Gastroesophageal sphincter (tissue), 4 donors: ENCODE data around the gene BCOR. TPM values are rescaled to one million over a fixed set of nuclear protein-coding genes. Genes with fewer than 3 reads are reported as not detected.
A peak's percentile ranks its signal among the peaks of the same experiment; 100 is the strongest.

ENCODE experiments used
- ATAC-seq: fragments of 150-250 bp; one replicate; pipeline ENCODE4 v1.9.1; 2016; ENCODE audit warnings: mild to moderate bottlenecking, moderate library complexity
- H3K27ac ChIP-seq, 4 donors: fragments of 200-600 bp; sonication (generic) in 3 of 4; 1 replicate in 3 of 4; 2 replicates in 1 of 4; pipeline ENCODE4 v1.5.1; 2016 to 2019
- H3K27me3 ChIP-seq: fragments of 200-600 bp; sonication (generic); one replicate; pipeline ENCODE4 v1.5.1; 2019
- H3K36me3 ChIP-seq, 2 donors: fragments of 200-600 bp; sonication (generic); one replicate each; pipeline ENCODE4 v1.5.1; 2019; ENCODE audit warnings: control low read depth in 1 of 2
- H3K4me1 ChIP-seq, 3 donors: fragments of 200-600 bp; sonication (generic); 1 replicate in 2 of 3; 2 replicates in 1 of 3; pipeline ENCODE4 v1.5.1; 2016 to 2019; ENCODE audit warnings: control low read depth in 2 of 3
- H3K4me3 ChIP-seq, 2 donors: fragments of 200-600 bp; sonication (generic); one replicate each; pipeline ENCODE4 v1.5.1; 2019; ENCODE audit warnings: mild to moderate bottlenecking in 1 of 2, moderate library complexity in 1 of 2
- H3K9me3 ChIP-seq, 3 donors: fragments of 200-600 bp; sonication (generic); one replicate each; pipeline ENCODE4 v1.5.1; 2017 to 2019; ENCODE audit warnings: control low read depth in 2 of 3
- CTCF ChIP-seq, 4 experiments: fragments of 200-600 bp in 2 of 4; fragments of 450-650 bp in 2 of 4; sonication (generic) in 1 of 4; IDR thresholded peaks; one replicate each; pipeline ENCODE4 v1.5.1; 2017 to 2019; ENCODE audit warnings: antibody characterized with exemption in 4 of 4, mild to moderate bottlenecking in 2 of 4, moderate library complexity in 2 of 4
- EP300 ChIP-seq: sonication (generic); formaldehyde crosslinking; IDR thresholded peaks from one replicate; pipeline ENCODE4 v1.6.1; 2017; ENCODE audit warnings: antibody characterized with exemption, mild to moderate bottlenecking
- POLR2A ChIP-seq, 2 donors: fragments of 450-650 bp; IDR thresholded peaks; one replicate each; pipeline ENCODE4 v1.6.1; 2017; ENCODE audit warnings: antibody characterized with exemption in 2 of 2, mild to moderate bottlenecking in 2 of 2, moderate library complexity in 1 of 2
- POLR2AphosphoS5 ChIP-seq: sonication (generic); formaldehyde crosslinking; IDR thresholded peaks from one replicate; pipeline ENCODE4 v1.6.1; 2017; ENCODE audit warnings: antibody characterized with exemption
- WGBS, 2 donors: methylation state at CpG; one replicate each; pipeline ENCODE4 v1.1.5; 2018; ENCODE audit warnings: low coverage in 1 of 2; 5-methylcytosine and 5-hydroxymethylcytosine counted together
- total RNA-seq, 4 donors: library from RNA; depleted of rRNA; stranded (reverse); fragments of >200 nt; gene quantifications; one replicate each; pipeline ENCODE4 v1.1.0, GENCODE V29; 2016

The BCOR gene
- total RNA-seq, 4 donors from 2014 or later = 18.4 to 27.4 (median 21.4) TPM

GRCh38 chrX:40105835-40106675, 8.3 kb upstream of the BCOR start:
- ATAC-seq = peak; percentile 31
- Histone ChIP-seq H3K4me1 (peaks cover 0 to 43% (median 18%) of the 10 kb centered on the region in 3 donors), H3K9me3 (no peaks in the 10 kb centered on the region), H3K4me3 (peak overlapping the region; percentile 45 to 78), H3K36me3 (no peaks in the 10 kb centered on the region), H3K27ac (peak overlapping the region; percentile 78 to 98 (median 94)), H3K27me3 (no peaks in the 10 kb centered on the region)
- TF ChIP-seq POLR2AphosphoS5 = no peak
- peak; percentile 14 to 24 for TF ChIP-seq POLR2A (IDR thresholded peaks at IDR 0.05)
- WGBS, 2 donors = 2% methylated on average over 23 of the region's 85 CpGs; no CpG with 5 or more reads in 1 of the 2 donors

GRCh38 chrX:40104985-40105834, 7.5 kb upstream of the BCOR start:
- TF ChIP-seq CTCF (IDR thresholded peaks at IDR 0.05) (peak in 1 of 4 experiments; percentile 19), POLR2A (IDR thresholded peaks at IDR 0.05) (peak; percentile 24 to 27), POLR2AphosphoS5 (no peak), EP300 (no peak)
- H3K4me3 ChIP-seq = peak overlapping the region; percentile 45 to 78
- peak; percentile 44 for ATAC-seq
- no CpG with 5 or more reads among the region's 94 CpGs for WGBS, 2 donors
- H3K36me3 ChIP-seq = no peaks in the 10 kb centered on the region
- H3K27ac ChIP-seq = peak overlapping the region; percentile 78 to 98 (median 94)
- no peaks in the 10 kb centered on the region for H3K27me3 ChIP-seq
- H3K9me3 ChIP-seq = no peaks in the 10 kb centered on the region
- H3K4me1 ChIP-seq = peaks cover 0 to 44% (median 18%) of the 10 kb centered on the region in 3 donors

GRCh38 chrX:40104630-40104984, 6.8 kb upstream of the BCOR start:
- WGBS, 2 donors = 20% methylated on average over 1 of the region's 39 CpGs; no CpG with 5 or more reads in 1 of the 2 donors
- no peaks in the 10 kb centered on the region for H3K36me3 ChIP-seq
- TF ChIP-seq POLR2A (IDR thresholded peaks at IDR 0.05) (no peak), POLR2AphosphoS5 (peak; percentile 85)
- no peaks in the 10 kb centered on the region for H3K27me3 ChIP-seq
- no peaks in the 10 kb centered on the region for H3K9me3 ChIP-seq
- ATAC-seq = peak; percentile 9
- peaks cover 0 to 44% (median 20%) of the 10 kb centered on the region in 3 donors for H3K4me1 ChIP-seq
- peak overlapping the region; percentile 45 to 78 for H3K4me3 ChIP-seq
- H3K27ac ChIP-seq = peak overlapping the region; percentile 78 to 98 (median 94)

- Histone ChIP-seq H3K27me3 (no peaks in the 10 kb centered on the region), H3K9me3 (no peaks in the 10 kb centered on the region), H3K4me3 (no peak overlapping the region), H3K27ac (no peak overlapping the region), H3K36me3 (no peaks in the 10 kb centered on the region), H3K4me1 (peaks cover 0 to 50% (median 25%) of the 10 kb centered on the region in 3 donors)
- no peak for TF ChIP-seq CTCF (IDR thresholded peaks at IDR 0.05)
- ATAC-seq = no peak
- WGBS, 2 donors = 74 to 89% methylated on average over 6 of the region's 22 CpGs
Observed at GRCh38 chrX:40103565-40104323, 6.0 kb upstream of the BCOR start.

GRCh38 chrX:40102393-40103381, 4.9 kb upstream of the BCOR start:
- H3K4me3 ChIP-seq = no peak overlapping the region
- H3K4me1 ChIP-seq = peaks cover 0 to 39% (median 16%) of the 10 kb centered on the region in 3 donors
- no peaks in the 10 kb centered on the region for H3K27me3 ChIP-seq
- no peak overlapping the region for H3K27ac ChIP-seq
- WGBS, 2 donors = 30 to 100% methylated on average over 1 to 2 of the region's 65 CpGs
- no peak for ATAC-seq
- TF ChIP-seq POLR2AphosphoS5 = no peak
- no peaks in the 10 kb centered on the region for H3K36me3 ChIP-seq
- H3K9me3 ChIP-seq = no peaks in the 10 kb centered on the region
